C4-2B (cell line): ENCODE data around the gene P2RX2.

ENCODE experiments used
- H3K27ac ChIP-seq: fragments of 450-650 bp; 2 replicates; pipeline ENCODE4 v1.5.1; 2017
- ZFX ChIP-seq: fragments of 450-650 bp; IDR thresholded peaks from 2 replicates; pipeline ENCODE4 v1.6.1; 2017
- TF ChIP-seq, protein P1 (sequence below): fragments of 450-650 bp; conservative IDR thresholded peaks from 2 replicates; pipeline ENCODE4 v1.5.1; 2017; ENCODE audit warnings: mild to moderate bottlenecking

The P2RX2 gene

DNA sequence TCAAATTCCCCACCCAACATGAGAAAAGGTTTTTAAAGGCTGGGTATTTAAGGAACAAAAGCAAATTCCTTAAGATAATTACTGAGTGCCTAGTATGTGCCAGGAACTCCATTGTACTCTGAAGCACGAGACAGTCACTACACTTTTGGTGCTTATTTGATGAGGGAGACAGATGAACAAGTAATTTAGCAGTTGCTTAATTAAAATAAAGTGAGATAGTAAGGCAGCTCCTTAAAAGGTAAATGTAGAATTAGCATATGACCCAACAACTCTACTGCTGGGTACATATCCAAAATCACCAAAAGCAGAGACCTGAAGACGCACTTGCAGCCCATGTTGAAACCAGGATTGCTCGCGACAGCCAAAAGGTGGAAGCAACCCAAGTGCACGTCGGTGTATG lies 47.2 kb downstream of the P2RX2 start:
- TF ChIP-seq, protein P1, sequence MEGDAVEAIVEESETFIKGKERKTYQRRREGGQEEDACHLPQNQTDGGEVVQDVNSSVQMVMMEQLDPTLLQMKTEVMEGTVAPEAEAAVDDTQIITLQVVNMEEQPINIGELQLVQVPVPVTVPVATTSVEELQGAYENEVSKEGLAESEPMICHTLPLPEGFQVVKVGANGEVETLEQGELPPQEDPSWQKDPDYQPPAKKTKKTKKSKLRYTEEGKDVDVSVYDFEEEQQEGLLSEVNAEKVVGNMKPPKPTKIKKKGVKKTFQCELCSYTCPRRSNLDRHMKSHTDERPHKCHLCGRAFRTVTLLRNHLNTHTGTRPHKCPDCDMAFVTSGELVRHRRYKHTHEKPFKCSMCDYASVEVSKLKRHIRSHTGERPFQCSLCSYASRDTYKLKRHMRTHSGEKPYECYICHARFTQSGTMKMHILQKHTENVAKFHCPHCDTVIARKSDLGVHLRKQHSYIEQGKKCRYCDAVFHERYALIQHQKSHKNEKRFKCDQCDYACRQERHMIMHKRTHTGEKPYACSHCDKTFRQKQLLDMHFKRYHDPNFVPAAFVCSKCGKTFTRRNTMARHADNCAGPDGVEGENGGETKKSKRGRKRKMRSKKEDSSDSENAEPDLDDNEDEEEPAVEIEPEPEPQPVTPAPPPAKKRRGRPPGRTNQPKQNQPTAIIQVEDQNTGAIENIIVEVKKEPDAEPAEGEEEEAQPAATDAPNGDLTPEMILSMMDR = no peak
- TF ChIP-seq ZFX = no peak
- H3K27ac ChIP-seq = no peak overlapping the region

DNA sequence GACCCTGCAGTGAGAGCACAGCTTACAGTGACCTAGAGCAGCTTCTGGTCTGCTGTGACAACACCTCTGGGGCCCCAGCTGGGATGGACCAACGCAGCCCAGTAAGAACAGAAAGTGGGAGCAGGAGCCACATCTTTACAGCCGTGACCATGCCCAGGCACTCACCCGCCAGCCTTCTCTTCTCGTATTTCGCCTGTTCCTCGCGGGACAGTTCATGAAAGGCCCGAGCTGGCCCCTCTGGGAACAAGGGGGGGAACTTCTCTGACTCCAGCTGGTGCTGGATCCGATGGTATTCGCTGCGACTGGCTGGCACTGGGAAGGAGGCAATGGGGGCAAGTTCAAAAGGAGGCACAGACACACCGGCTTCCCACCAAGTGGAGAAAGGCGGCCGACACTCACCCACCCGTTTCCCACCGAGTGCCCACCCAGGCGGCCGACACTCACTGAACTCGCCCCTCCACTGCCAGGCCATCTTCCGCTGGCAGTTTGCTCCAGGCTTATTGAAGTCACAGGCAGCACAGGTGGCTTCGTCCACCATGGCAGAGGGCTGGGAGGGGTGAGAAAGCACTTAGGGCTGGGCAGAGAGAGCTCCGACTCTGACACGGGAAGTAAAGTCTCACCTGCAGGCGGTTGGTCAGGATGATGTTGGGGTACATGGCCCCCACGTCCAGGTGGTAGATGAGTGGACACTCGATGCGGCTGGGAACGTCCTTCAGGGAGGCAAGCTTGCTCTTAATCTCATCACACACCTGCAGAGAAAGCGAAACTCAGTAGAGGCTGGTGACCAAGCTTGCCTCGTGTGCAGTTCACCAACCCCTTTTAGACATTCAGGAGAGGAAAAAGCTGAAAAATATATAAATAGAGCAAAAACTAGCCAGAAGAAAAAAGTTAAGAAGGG lies 49.9 kb downstream of the P2RX2 start:
- no peak for TF ChIP-seq ZFX
- TF ChIP-seq, protein P1 = no peak
- H3K27ac ChIP-seq = no peak overlapping the region

DNA sequence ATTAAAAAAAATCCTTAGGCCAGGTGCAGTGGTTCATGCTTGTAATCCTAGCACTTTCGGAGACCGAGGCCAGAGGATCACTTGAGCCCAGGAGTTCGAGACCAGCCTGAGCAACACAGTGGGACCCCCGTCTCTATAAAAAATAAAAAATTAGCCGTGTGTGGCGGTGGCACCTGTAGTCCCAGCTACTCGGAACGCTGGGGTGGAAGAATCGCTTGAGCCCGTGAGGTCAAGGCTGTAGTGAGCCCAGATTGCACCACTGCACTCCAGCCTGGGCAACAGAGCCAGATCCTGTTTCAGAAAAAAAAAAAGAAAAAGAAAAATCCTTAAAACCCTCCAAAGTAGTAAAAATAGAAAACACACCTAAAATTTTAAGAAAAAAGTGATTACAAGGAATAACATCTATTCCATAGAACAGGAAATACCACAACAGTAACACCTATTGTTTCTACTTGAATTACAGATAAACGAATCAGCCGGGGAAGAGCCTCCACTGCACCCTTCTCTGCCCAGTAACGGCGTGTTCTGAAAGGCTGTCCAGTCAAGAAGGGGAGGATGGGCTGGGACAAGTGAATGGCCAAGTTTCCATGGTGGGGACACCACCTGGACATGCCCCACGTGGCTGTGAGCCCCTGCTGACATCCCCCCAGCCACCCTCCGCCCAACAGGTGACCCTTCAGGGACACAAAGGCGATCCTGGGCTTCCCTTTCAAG lies 50.7 kb downstream of the P2RX2 start:
- TF ChIP-seq, protein P1 = no peak
- no peak for TF ChIP-seq ZFX
- no peak overlapping the region for H3K27ac ChIP-seq
